Neural cell (in vitro differentiated cells): ENCODE results near the gene PPP2R2D. TPM values are rescaled to one million over a fixed set of nuclear protein-coding genes. Genes with fewer than 3 reads are reported as not detected.

ENCODE experiments used
- H2AFZ ChIP-seq: fragments of 200-600, 300-800 bp; sonication (generic), shearing (Covaris generic); 2 replicates; pipeline ENCODE4 v1.6.0; 2014; ENCODE audit warnings: low read depth, mild to moderate bottlenecking, antibody characterized with exemption, low read length, moderate library complexity
- H3F3A ChIP-seq: fragments of 200-600 bp; shearing (Covaris generic); 2 replicates; pipeline ENCODE4 v1.6.1; 2016; ENCODE audit warnings: mild to moderate bottlenecking, moderate library complexity, mixed read lengths, antibody characterized with exemption, low read length; ENCODE audit not compliant: insufficient read depth, poor library complexity, severe bottlenecking
- H3K27ac ChIP-seq: fragments of 200-600, 300-800 bp; sonication (generic), shearing (Covaris generic); 2 replicates; pipeline ENCODE4 v1.5.1; 2014; ENCODE audit warnings: mild to moderate bottlenecking, low read length, moderate library complexity
- H3K27me3 ChIP-seq: fragments of 300-800, 200-600 bp; sonication (generic), shearing (Covaris generic); 2 replicates; pipeline ENCODE4 v1.6.0; 2014; ENCODE audit warnings: mild to moderate bottlenecking, low read depth, low read length, moderate library complexity; ENCODE audit not compliant: insufficient read depth
- H3K36me3 ChIP-seq: fragments of 300-800, 200-600 bp; sonication (generic), shearing (Covaris generic); 2 replicates; pipeline ENCODE4 v1.5.1; 2014; ENCODE audit warnings: mild to moderate bottlenecking, antibody characterized with exemption, low read length, moderate library complexity; ENCODE audit not compliant: insufficient read depth
- H3K4me2 ChIP-seq: fragments of 300-800, 200-600 bp; sonication (generic), shearing (Covaris generic); 2 replicates; pipeline ENCODE4 v1.6.0; 2014; ENCODE audit warnings: mild to moderate bottlenecking, low read length
- H3K4me3 ChIP-seq: fragments of 300-800, 200-600 bp; sonication (generic), shearing (Covaris generic); 2 replicates; pipeline ENCODE4 v1.5.1; 2014; ENCODE audit warnings: mild to moderate bottlenecking, low read length, moderate library complexity
- H3K79me2 ChIP-seq: fragments of 200-600 bp; shearing (Covaris generic); replicated peaks from 2 replicates; pipeline ENCODE4 v1.6.0; 2014; ENCODE audit warnings: mild to moderate bottlenecking, low read length, moderate library complexity; ENCODE audit not compliant: insufficient read depth
- H3K9ac ChIP-seq: fragments of 300-800, 200-600 bp; sonication (generic), shearing (Covaris generic); 2 replicates; pipeline ENCODE4 v1.6.1; 2016; ENCODE audit warnings: mild to moderate bottlenecking, low read length, mixed read lengths
- H3K9me2 ChIP-seq: fragments of 200-600 bp; shearing (Covaris generic); 2 replicates; pipeline ENCODE4 v1.6.1; 2016; ENCODE audit warnings: mild to moderate bottlenecking, low read length, mixed read lengths; ENCODE audit not compliant: insufficient read depth
- H3K9me3 ChIP-seq: fragments of 200-600, 300-800 bp; sonication (generic), shearing (Covaris generic); 2 replicates; pipeline ENCODE4 v1.6.1; 2016; ENCODE audit warnings: mild to moderate bottlenecking, mixed run types, low read length, moderate library complexity, mixed read lengths
- H4K20me1 ChIP-seq: fragments of 200-600 bp; shearing (Covaris generic); 2 replicates; pipeline ENCODE4 v1.6.1; 2016; ENCODE audit warnings: mild to moderate bottlenecking, mixed run types; ENCODE audit not compliant: insufficient read depth
- EP300 ChIP-seq: fragments of 450-650 bp; conservative IDR thresholded peaks from 2 replicates; pipeline ENCODE4 v1.6.1; 2014; ENCODE audit warnings: antibody characterized with exemption, mild to moderate bottlenecking, moderate library complexity; ENCODE audit not compliant: poor library complexity, severe bottlenecking
- EZH2 ChIP-seq: fragments of 200-600, 300-800 bp; shearing (Covaris generic), sonication (generic); IDR thresholded peaks from 2 replicates; pipeline ENCODE4 v1.6.1; 2014; ENCODE audit warnings: antibody characterized with exemption, low read length, borderline replicate concordance, mild to moderate bottlenecking; ENCODE audit not compliant: insufficient read depth, poor library complexity, severe bottlenecking
- MXI1 ChIP-seq: fragments of 450-650 bp; conservative IDR thresholded peaks from 2 replicates; pipeline ENCODE4 v1.6.1; 2014; ENCODE audit warnings: antibody characterized with exemption, mild to moderate bottlenecking; ENCODE audit not compliant: poor library complexity, severe bottlenecking
- RAD21 ChIP-seq: fragments of 450-650 bp; conservative IDR thresholded peaks from 2 replicates; pipeline ENCODE4 v1.6.1; 2014; ENCODE audit warnings: antibody characterized with exemption, mild to moderate bottlenecking, moderate library complexity
- SMC3 ChIP-seq: fragments of 450-650 bp; conservative IDR thresholded peaks from 2 replicates; pipeline ENCODE4 v1.6.1; 2014; ENCODE audit warnings: antibody characterized with exemption, mild to moderate bottlenecking, moderate library complexity; ENCODE audit not compliant: poor library complexity
- TAF1 ChIP-seq: IDR thresholded peaks from 2 replicates; pipeline ENCODE4 v1.6.1; 2012; ENCODE audit warnings: low read depth
- polyA plus RNA-seq: library from polyadenylated mRNA; depleted of rRNA; stranded (reverse); fragments of >200 nt; gene quantifications from 2 replicates; pipeline ENCODE4 v1.2.3, GENCODE V29; 2014
- TF ChIP-seq, protein P1 (sequence below): fragments of 450-650 bp; IDR thresholded peaks from 2 replicates; pipeline ENCODE4 v1.5.1; 2014; ENCODE audit warnings: antibody characterized with exemption, mild to moderate bottlenecking, moderate library complexity; ENCODE audit not compliant: poor library complexity, severe bottlenecking
- TF ChIP-seq, protein P2 (sequence below): IDR thresholded peaks from 2 replicates; pipeline ENCODE4 v1.6.1; 2012; ENCODE audit warnings: borderline replicate concordance

Gene PPP2R2D
- polyA plus RNA-seq, 1 donor from 2014 or later, result 71.7 TPM

DNA sequence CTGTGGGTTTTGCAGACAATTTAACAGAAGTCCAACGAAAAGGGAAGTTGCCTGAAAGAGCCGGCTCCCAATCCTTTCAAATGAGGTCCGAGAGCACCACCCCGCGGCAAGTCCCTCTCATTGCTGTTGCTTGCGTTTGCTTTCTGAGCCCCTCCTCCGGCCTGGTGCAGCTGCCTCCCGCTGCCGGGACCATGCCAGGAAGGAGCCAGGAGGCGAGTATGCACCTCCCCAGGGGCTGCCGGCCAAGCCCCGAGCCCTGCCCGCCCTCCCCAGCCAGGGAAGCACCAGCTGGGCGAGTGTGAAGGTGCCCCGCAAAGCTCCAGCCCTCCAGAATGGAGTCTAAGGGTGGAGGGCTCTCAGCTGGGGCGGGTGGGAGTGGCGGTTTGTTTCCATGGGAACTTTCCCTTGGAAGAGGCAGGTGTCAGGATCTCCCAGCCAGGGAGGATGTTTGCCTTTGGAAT is 25.8 kb upstream of the PPP2R2D start:
- H3K9ac ChIP-seq, result peak overlapping the region; percentile 48
- H3K9me2 ChIP-seq, result no peaks in the 10 kb centered on the region
- no peak overlapping the region for H3K4me2 ChIP-seq
- no peaks in the 10 kb centered on the region for H3K9me3 ChIP-seq
- TF ChIP-seq EP300 (no peak), SMC3 (peak; percentile 97), RAD21 (peak; percentile 98)
- TF ChIP-seq, protein P1, sequence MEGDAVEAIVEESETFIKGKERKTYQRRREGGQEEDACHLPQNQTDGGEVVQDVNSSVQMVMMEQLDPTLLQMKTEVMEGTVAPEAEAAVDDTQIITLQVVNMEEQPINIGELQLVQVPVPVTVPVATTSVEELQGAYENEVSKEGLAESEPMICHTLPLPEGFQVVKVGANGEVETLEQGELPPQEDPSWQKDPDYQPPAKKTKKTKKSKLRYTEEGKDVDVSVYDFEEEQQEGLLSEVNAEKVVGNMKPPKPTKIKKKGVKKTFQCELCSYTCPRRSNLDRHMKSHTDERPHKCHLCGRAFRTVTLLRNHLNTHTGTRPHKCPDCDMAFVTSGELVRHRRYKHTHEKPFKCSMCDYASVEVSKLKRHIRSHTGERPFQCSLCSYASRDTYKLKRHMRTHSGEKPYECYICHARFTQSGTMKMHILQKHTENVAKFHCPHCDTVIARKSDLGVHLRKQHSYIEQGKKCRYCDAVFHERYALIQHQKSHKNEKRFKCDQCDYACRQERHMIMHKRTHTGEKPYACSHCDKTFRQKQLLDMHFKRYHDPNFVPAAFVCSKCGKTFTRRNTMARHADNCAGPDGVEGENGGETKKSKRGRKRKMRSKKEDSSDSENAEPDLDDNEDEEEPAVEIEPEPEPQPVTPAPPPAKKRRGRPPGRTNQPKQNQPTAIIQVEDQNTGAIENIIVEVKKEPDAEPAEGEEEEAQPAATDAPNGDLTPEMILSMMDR, result peak; percentile 96
- H3F3A ChIP-seq, result no peaks in the 10 kb centered on the region
- H3K27me3 ChIP-seq, result no peaks in the 10 kb centered on the region
- H4K20me1 ChIP-seq, result no peaks in the 10 kb centered on the region
- H2AFZ ChIP-seq, result no peak overlapping the region
- H3K4me3 ChIP-seq, result peak overlapping the region; percentile 58
- no peaks in the 10 kb centered on the region for H3K79me2 ChIP-seq
- H3K27ac ChIP-seq, result no peak overlapping the region
- H3K36me3 ChIP-seq, result no peaks in the 10 kb centered on the region

DNA sequence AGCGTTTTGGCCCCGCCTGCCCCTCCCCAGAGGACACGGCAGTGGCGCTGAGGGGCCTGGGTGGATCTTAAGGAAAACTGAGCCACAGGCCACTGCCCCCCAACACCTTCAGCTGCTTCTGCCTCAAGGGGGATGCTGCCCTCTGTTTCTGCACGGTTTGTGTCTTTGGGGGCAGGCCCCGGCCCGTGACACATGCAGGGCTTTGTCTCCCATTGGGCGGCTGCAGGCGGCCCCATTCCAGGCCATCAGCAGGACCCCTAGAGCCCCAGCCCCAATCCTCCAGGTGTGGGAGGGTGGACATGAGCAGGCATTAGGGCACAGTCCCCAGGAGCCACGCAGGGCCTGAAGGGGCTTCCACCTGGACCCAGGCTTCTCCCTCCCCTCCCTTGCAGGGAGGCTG is 25.3 kb upstream of the PPP2R2D start:
- no peaks in the 10 kb centered on the region for H3K79me2 ChIP-seq
- H3K9me3 ChIP-seq, result no peaks in the 10 kb centered on the region
- H3K9me2 ChIP-seq, result no peaks in the 10 kb centered on the region
- H3K27ac ChIP-seq, result no peak overlapping the region
- no peak for TF ChIP-seq RAD21
- no peak for TF ChIP-seq SMC3
- TF ChIP-seq EP300, result no peak
- TF ChIP-seq, protein P2, sequence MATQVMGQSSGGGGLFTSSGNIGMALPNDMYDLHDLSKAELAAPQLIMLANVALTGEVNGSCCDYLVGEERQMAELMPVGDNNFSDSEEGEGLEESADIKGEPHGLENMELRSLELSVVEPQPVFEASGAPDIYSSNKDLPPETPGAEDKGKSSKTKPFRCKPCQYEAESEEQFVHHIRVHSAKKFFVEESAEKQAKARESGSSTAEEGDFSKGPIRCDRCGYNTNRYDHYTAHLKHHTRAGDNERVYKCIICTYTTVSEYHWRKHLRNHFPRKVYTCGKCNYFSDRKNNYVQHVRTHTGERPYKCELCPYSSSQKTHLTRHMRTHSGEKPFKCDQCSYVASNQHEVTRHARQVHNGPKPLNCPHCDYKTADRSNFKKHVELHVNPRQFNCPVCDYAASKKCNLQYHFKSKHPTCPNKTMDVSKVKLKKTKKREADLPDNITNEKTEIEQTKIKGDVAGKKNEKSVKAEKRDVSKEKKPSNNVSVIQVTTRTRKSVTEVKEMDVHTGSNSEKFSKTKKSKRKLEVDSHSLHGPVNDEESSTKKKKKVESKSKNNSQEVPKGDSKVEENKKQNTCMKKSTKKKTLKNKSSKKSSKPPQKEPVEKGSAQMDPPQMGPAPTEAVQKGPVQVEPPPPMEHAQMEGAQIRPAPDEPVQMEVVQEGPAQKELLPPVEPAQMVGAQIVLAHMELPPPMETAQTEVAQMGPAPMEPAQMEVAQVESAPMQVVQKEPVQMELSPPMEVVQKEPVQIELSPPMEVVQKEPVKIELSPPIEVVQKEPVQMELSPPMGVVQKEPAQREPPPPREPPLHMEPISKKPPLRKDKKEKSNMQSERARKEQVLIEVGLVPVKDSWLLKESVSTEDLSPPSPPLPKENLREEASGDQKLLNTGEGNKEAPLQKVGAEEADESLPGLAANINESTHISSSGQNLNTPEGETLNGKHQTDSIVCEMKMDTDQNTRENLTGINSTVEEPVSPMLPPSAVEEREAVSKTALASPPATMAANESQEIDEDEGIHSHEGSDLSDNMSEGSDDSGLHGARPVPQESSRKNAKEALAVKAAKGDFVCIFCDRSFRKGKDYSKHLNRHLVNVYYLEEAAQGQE, result no peak
- H3K36me3 ChIP-seq, result no peaks in the 10 kb centered on the region
- H3K27me3 ChIP-seq, result no peaks in the 10 kb centered on the region
- no peaks in the 10 kb centered on the region for H4K20me1 ChIP-seq
- H3K9ac ChIP-seq, result peak overlapping the region; percentile 48
- no peaks in the 10 kb centered on the region for H3F3A ChIP-seq
- no peak overlapping the region for H3K4me2 ChIP-seq
- H3K4me3 ChIP-seq, result peak overlapping the region; percentile 58
- H2AFZ ChIP-seq, result no peak overlapping the region

DNA sequence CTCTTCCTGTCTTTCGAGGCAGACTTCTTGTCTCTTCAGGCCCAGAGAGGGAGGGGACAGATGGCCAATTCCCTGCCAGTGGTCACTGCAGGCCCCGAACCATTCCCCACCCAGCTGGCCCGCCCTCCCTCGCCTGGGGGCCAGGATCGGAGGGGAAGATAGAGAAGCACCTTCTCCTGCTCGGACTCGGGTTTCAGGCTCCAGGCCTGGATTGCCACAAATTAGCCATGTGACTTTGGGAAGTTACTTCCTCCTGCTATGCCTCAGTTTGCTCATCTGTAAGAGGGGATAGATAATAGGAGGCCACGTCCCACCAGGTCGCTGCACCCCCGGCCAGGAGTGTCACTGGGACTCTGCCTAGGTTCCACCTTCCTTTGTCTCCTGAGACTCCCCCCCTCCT is 24.8 kb upstream of the PPP2R2D start:
- Histone ChIP-seq H3K9me3 (no peaks in the 10 kb centered on the region), H3K79me2 (no peaks in the 10 kb centered on the region), H3K36me3 (no peaks in the 10 kb centered on the region), H3K4me2 (no peak overlapping the region), H3F3A (no peaks in the 10 kb centered on the region), H3K4me3 (no peak overlapping the region), H3K9me2 (no peaks in the 10 kb centered on the region), H2AFZ (no peak overlapping the region), H4K20me1 (no peaks in the 10 kb centered on the region), H3K27ac (no peak overlapping the region), H3K9ac (peak overlapping the region; percentile 48), H3K27me3 (no peaks in the 10 kb centered on the region)
- no peak for TF ChIP-seq TAF1
- no peak for TF ChIP-seq MXI1
- TF ChIP-seq, protein P1, result no peak
- TF ChIP-seq EP300, result no peak
- no peak for TF ChIP-seq EZH2
